GM21367 (cell line): ENCODE measurements around the gene BZW2.

Source experiments
- ATAC-seq: cut with Tn5 transposase; IDR thresholded peaks from one replicate; pipeline ENCODE4 v1.9.1; 2021; ENCODE audit not compliant: unreplicated experiment

Gene BZW2

GRCh38 chr7:16645593-16646471 is at the start of gene BZW2, which contains the start of gene ANKMY2:
Gene BZW2, plus strand, starts transcription at chr7:16646181. Its CDS starts 19,263 bp downstream, at chr7:16665444.
Gene ANKMY2, minus strand, starts transcription at chr7:16645754. Its CDS starts 181 bp downstream, at chr7:16645573.
- peak; percentile 97 for ATAC-seq

- no peak for ATAC-seq
These were observed 48.0 kb upstream of the BZW2 start for GRCh38 chr7:16598015-16598414.

DNA sequence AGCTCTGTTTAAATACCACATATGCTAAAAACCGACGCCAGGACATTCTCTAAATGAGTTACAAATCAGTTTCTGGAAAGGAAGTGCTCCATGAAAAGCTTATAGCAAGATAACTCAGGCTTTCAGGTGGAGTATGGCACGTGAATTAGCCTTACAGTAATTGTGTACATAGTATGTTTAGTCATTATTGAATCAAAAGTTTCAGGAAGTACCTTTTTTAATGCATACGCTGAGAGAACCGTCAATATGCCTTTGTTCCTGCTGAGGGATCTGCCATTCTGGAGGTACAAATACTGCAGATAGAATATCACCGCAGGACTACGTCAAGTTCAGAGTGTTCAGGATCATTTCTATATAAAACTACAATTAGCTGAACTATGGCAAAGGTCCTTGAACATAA is 46.1 kb upstream of the BZW2 start:
- ATAC-seq: no peak

GRCh38 chr7:16603633-16604032 is 42.3 kb upstream of the BZW2 start:
- no peak for ATAC-seq

DNA sequence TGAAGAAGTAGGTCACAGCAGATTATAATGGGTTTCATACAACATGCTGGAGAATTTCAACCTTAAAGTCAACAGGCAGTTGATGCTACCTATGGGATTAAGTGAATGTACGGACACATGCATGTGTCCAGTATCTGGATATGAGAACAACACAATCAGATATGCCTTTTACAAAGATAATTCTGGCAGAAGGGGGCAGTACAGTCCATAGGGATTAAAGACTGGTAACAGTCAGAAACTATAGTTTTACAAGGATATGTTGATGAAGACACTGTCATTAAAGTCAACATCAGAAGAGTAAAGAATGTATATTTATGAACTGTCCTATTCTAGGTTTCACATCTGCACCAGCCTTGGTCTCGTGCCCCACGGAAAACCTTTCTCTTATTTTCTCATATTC is 41.9 kb upstream of the BZW2 start:
- ATAC-seq: no peak

DNA sequence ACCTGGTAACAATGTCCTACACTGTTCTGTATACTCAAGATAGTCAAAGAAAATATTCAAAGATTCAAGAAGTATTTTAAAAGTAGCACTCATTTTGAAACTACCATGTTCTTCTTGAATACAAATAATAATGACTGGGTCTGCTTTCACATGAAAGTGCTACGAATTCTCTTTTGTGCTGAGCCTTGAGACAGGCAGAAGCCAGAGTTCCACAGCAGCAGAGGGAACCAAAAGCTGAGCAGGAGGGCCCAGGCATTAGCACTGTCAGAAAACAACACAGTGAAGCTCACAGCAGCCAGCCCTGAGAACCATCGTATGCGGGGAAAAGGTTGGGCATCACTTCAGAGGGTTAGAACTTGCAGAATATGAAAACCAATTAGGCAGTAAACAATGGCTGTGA is 39.3 kb upstream of the BZW2 start:
- no peak for ATAC-seq

- peak; percentile 63 for ATAC-seq
These were observed 36.0 kb upstream of the BZW2 start for GRCh38 chr7:16609842-16610450.

DNA sequence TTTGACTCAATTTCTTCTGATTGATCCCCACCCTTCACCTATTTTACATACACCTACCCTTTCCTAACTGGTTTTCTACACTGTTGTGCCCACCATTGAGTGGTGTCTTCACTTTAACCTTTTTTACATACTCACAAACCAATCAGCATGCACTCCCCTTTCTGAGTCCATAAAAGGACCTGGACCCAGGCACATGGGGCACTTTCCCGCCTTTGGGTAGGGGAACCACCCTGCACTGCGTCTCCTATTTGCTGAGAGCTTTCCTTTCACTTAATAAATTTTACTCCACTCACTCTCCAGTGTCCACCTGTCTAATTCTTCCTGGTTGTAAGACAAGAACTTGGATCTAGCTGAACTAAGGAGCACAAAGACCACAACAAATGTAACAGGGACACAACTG is 34.3 kb upstream of the BZW2 start:
- no peak for ATAC-seq

DNA sequence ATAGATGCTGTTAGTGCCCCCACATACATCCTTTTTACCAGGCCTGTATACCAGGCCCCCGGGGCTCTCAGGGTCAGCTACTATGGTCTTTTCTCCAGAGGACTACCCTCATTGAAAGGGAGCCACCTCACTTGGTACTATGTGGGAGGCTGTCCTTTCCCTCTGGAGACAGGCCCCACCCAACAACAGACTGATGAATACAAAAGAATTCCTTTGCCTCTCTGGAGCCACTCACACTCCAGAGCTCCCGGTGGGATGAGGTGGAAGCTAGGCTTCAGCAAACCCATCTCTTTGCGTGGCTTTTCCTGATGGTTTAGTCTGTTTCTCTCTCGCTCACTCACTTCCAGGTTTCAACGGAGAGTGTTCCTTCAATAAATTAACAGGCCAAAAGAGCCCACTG is 30.8 kb upstream of the BZW2 start:
- no peak for ATAC-seq

DNA sequence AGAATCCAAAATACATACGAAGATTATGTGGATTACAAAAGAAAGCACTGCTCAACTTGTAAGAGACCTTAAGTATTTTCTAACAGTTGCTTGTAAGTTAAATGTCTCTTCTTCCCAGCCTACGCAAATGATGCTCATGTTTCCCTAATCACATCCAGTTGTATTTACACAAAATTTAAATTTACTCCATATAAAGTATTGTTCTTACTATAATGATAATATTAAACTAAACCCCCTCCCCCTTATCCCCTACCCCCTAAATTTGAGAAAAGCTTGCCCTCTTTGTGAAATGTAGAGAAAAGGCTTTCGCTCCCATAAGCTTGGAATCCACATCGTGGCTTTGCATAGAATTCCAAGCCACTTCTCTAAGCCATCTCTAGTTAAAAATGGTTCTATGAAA is 29.9 kb upstream of the BZW2 start:
- ATAC-seq: no peak

GRCh38 chr7:16616542-16616941 is 29.4 kb upstream of the BZW2 start:
- no peak for ATAC-seq

- peak; percentile 93 for ATAC-seq
These were observed 26.0 kb upstream of the BZW2 start for GRCh38 chr7:16619979-16620408.

- no peak for ATAC-seq
These were observed 19.6 kb upstream of the BZW2 start for GRCh38 chr7:16626388-16626787.

DNA sequence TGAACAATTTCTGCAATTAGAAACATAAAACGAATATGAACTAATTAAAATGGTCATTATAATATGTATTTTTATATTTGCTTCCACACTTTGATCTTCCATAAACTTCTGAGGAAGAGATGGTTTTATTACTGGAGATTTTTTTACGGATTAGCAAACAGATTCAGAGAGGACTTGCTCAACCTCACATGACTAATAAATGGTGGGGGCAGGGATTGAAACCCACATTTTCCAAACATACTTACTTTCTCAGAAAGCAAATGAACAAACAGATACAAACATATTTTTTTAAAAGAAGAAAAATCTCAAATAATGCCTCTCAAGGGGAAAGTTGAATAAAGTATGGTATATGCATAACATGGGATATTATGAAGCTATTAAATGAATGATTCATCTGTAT is 18.7 kb upstream of the BZW2 start:
- no peak for ATAC-seq

DNA sequence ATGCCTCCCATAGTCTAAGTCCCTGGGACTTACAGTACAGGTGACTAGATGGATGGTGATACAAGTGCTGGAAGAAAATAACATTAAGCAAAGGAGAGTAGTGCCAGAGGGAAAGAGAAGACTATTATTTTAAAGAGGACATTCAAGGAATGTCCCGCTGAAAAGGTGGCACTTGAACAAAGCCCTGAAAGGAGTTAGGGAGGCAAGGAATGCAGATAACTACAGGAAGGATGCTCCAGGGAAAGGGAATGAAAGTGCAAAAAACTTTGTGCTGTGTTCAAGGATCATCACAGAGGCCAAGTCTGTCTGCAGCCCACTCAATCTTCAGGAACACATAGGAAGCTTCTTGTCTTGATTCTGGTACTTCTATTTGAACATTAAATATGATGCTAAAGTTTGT is 15.3 kb upstream of the BZW2 start:
- ATAC-seq: no peak

GRCh38 chr7:16634271-16634738 is 11.7 kb upstream of the BZW2 start:
- ATAC-seq: no peak

DNA sequence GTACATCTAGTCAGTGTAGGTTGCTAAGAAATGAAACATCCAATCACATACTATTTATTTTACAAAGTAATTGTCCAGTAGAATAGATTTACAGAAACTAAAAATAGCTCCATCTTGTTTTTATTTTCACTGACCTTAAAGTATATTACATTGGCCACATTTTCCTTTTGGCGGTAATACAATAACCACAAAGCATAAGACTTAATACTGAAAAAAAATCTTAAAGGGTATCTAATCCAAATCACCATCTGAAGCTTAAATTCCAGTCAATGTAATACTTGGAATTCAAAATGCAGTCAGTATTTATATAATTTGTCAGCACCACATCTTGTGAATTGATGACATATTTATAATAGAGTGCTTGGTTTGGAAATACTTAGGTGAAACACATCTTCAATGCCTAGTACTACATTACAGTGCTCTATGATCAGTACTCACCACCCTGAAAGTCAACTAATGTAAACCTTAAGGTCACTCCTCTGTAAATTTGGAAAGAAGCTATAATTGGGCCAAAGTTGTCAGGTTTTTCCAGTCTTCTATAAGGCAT is 9.4 kb upstream of the BZW2 start:
- ATAC-seq: no peak

DNA sequence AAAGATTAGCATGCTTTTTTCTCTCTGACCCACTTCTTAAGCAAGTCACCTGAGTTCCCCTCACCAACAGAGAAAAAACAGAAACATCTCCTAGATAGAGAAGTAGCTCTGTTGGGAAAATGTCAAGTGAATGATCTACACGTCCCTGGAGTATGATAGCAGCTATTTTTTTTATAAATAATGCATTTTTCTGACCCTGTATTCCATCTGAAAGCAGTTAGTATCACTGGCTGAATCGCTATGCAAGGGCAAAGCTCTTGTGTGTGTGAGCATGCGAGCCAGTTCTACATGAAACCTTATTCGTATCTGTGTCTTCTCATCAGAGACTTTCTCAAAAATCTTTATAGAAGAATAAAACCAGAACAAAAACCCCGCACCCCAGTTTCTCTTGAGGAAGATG is 8.6 kb upstream of the BZW2 start:
- ATAC-seq: no peak

DNA sequence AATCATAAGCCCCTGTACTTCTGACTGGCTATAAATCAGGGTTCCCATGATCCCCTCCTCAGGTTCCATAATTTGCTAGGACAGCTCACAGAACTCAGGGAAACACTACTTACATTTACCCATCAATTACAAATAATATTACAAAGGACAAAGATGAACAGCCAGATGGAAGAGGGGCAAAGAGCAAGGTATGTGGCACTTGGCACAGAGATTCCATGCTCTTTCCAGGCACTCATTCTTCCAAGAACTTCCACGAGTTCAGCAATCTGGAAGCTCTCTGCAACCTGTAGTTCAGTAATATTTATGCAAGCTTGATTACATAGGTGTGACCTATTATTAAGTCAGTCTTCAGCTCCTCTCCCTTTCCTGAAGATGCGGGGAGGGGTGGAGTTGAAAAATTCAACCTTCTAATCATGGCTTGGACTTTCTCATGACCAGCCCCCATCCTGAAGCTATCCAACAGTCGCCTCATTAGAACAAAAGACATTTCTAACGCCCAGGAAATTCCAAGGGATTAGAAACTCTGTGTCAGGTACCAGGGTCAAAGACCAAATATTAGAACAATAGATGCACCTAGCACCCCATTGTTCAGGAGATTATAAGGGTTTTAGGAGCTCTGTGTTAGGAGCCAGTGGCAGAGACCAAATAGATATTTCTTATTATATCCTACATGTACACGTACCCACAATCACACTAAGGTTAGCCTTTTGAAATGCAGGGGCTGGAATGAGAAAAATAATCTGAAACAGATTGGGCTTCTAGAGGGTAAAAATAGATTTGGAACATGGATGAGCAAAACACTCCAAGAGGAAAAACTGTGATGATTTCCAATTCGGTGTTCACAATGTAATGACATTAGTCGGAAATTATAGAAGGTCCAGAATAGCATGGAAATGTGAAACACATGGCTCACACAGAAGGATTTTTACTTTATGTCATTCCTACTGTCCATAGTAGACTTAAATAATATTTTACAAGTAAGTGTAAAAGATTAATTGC is 7.4 kb upstream of the BZW2 start:
- no peak for ATAC-seq

DNA sequence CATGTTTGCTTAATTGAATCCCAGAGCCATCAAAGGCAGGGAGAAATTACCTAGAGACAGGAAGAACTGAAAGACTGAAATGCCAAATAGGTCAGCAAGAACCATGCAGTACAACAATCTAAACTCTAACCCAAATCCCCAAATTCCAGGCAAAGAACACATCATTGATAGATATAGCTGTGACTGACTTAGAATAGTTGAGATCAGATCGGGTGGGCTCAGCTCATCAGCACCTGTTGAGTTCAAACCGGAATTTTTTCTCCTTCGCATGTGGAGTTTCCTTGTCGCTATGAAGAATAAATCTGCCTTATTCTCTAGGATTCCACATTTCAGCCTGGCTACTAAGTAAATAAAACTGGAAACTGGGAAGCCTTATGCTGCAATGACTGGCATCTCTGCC is 1.8 kb upstream of the BZW2 start:
- no peak for ATAC-seq
